HG02943 (cell line): Measurements from ENCODE around the gene PRKAG2.
"Not testable (repeated sequence)": the region's sequence is repeated elsewhere in the genome, so short reads cannot be mapped to it uniquely, and the experiment has no call there.

ENCODE experiments used
- ATAC-seq: cut with Tn5 transposase; IDR thresholded peaks from one replicate; pipeline ENCODE4 v1.9.1; 2021; ENCODE audit warnings: mild to moderate bottlenecking, low read depth, moderate library complexity; ENCODE audit not compliant: unreplicated experiment

The PRKAG2 gene

DNA sequence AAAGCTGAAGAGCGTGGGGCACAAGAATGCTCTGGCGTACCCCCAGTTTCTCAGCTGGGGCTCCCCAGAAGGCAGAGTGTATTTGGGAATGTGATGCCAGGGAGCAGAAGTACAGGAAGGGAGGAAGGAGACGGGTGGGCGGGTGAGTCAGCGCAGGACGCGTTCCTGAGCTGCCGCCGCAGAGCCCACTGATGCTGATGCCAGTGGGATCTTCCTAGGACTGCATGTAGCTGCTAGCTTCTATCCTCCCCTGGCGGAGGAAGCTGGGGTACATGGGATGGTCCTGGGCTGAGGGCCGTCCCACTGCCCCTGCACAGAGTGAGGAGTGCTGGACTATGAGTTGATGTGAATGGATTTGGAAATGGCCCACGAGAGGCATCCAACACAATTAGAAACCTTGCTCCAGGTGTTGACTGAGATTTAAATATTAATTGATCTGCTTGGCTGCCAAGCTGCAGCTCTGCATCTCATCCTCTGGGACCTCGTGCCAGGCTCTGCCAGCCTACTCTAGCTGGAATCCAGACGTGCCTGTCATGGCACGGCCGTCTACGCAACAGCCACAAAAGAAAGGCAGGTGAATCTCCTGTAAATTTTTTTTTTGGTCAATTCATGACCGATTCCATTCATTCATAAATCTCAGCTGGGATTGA lies 291.0 kb downstream of the PRKAG2 start:
- ATAC-seq = no peak

DNA sequence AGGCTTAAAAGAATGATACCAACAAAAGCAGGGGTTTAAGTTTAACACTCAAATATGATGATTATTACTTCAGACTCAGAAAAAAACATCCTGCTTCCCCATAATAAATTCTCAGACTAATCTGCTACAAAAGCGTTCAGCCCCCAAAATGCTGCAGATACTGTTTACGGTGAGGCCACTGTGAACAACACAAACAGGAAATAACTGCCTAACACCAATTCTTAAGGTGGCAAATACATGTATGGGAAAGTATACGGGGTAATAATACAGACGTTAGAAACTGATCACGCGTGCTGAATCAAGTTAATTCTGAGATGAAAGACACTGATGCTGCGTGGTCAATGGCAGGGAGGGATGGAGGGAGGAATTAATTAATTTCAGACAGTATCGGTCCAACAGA lies 295.2 kb downstream of the PRKAG2 start:
- ATAC-seq = no peak

GRCh38 chr7:151579644-151580043 lies 297.3 kb downstream of the PRKAG2 start:
- no peak for ATAC-seq

DNA sequence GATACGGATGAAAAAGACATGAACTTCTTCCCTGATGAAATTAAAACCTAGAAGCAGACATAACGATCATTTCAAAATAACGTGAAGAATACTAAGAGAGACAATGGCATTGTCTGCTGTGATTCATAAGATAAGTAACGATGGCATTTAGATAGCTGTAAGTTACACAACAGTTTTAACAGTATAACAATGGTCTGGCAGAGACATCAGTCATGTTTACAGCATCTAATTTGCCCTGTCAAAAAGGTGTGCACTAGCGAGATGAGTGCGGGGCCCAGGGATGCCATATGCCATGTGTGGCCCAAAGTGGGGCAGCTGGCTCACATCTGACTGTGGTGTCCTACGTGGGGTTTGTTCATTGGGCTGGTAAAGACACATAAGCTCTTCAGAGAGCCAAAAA lies 301.5 kb downstream of the PRKAG2 start:
- no peak for ATAC-seq

DNA sequence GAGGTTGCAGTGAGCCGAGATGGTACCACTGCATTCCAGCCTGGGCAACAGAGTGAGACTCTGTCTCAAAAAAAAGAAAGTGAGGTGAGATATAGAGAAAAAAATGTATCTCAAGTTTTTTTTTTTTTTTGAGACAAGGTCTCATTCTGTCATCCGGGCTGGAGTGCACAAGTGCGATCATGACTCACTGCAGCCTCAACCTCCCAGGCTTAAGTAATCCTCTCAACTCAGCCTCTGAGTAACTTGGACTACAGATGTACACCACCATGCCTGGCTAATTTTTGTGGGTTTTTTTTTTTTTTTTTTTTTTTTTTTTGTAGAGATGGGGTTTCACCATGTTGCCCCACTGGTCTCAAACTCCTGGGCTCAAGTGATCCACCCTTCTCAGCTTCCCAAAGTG lies 303.9 kb downstream of the PRKAG2 start:
- not testable (repeated sequence) for ATAC-seq

- ATAC-seq = no peak
Observed at GRCh38 chr7:151572136-151572535, 304.8 kb downstream of the PRKAG2 start.

DNA sequence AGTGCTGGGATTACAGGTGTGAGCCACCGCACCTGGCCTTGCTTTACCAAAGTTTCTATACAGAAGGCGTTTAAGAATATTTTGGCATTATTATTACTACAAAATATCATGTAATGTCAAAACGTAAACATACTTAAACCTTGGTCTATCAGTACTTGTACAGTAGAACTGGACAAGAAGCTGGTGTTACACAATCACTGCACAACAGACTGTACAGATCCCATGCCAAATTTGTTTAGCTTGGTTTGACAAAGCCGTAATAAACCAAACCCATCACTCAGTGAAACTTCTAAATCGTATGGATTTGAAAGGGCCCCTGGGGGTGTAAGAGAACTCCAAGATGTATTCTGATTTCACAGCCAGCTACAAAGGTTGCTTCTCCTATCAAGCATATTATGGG lies 305.4 kb downstream of the PRKAG2 start:
- no peak for ATAC-seq

GRCh38 chr7:151570366-151570915 lies 306.5 kb downstream of the PRKAG2 start:
- no peak for ATAC-seq

DNA sequence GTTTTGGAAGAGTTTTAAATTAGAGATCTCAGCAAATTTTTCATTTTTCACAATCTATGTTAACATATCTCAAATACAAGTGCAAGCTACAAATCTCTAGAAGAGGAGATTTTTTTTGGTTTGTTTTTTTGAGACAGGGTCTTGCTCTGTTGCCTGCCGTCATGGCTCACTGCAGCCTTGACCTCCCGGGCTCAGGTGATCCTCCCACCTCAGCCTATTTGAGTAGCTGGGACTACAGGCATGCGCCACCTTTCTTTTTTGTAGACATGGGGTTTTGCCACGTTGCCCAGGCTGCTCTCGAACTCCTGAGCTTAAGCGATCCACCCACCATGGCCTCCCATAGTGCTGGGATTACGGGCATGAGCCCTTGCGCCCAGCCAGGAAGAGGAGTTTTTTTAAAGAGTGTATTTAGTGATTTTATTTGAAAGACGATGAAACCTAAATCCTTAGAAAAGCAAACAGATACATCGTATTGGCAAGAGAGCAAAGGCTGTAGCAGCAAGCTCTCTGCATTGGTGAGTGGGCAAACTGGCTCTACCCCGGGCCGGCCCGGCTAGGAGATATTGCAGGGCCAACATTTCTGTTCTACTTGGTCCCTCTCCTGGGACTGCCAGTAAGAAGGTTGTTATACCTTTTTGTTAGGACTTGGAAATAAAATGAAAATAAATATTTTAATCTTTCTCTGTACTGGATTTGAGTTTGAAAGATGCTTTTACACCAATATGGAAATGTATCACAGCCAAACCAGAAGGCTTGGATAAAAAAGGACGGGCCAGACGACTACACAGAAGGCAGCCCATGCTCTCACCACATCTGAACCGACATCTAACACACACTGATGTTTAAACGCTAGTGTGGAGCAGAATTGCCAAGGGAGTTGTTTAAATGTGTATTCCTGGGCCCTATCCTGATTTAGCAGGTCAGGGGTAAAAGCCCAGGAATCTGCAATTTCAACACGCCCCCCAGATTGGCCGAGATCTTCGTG lies 307.7 kb downstream of the PRKAG2 start:
- ATAC-seq = no peak

- ATAC-seq = no peak
Observed at GRCh38 chr7:151566897-151567320, 310.0 kb downstream of the PRKAG2 start.

GRCh38 chr7:151565541-151565940 lies 311.4 kb downstream of the PRKAG2 start:
- no peak for ATAC-seq

GRCh38 chr7:151560243-151560642 lies 316.7 kb downstream of the PRKAG2 start:
- ATAC-seq = no peak

- ATAC-seq = no peak
Observed at GRCh38 chr7:151559557-151560183, 317.2 kb downstream of the PRKAG2 start.

DNA sequence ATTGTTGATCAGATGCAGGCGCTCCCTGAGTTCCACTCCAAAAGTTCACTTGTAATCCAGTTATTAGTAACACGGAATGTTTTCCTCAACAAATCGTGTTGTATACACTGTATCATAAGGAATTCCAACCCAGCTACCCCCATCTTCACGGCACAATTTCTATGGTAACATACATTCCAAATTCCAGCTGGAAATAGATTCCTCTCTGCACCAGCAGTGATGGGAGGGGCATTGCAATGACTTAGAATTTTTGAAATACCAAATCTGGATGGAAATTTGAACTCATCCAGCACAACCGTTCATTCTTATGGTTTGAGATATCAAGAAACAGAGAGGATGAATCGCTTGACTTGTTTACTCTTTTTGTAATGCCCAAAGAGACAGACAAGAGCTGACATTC lies 318.3 kb downstream of the PRKAG2 start:
- no peak for ATAC-seq

DNA sequence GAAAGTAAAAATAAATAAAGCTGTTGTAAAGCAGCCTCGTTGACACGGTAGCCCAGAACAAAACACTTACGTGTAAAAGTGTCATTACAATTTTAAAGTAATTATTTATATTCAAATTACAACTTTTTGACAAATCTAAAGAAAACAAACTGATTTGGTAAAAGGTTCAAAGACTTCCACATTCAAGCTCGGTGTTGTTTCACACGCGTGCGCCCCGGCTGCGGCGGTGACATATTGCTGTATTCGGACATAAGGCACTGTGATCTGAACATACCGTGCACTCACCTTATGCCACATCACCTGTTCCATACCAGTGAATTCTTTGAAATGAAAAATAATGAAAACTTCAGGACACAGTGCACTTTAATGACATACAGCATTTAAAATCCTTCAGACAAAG lies 320.3 kb downstream of the PRKAG2 start:
- no peak for ATAC-seq

DNA sequence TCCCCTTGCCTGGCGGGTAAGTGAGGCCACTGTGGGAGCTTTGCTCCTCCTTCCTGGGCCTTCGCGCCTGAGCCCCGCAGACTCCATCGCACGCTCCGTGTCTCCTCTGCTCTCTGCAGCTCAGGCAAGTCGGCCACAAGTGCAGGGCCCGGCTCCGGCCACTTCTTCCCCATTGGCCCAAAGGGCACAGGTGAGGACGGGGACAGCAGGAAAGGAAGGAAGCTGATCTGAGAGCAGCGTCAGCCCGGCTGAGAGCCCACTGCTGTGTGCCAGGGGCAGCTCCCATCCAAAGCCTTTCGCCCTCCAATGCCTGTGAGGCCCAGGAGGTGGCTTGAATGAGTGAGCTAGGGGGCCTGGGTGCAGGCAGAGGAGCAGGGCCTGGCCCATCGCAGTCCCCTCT lies 323.6 kb downstream of the PRKAG2 start:
- no peak for ATAC-seq

DNA sequence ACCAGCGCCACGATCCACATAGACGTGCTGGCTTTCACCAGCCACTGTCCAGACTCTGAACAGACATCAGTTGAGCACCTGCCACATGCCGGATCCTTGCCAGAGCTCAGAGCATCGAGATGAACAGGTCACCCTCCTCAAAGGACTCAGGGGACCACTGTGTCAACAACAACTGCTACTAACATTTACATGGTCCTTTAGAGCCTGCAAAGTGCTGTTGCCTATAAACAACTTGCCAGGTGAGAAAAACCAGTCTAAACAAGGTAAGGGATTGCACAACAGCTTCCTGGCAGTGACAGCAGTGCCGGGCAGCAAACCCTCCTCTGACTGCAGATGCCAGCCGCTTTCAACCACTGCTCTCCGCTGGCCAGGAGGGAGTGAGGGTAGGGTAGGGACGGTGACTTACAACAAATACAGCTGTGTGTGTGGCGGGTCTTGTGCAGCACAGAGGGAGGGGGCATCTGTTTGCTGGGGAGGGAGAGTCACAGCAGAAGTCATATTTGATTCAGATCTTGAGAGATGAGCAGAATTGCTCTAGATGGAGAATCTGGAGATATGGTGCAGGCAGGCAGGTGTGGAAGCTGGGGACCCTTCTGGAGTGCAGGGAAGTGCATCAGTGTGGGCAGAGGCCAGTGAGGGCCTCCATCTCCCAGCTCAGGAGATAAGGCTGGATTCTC lies 324.4 kb downstream of the PRKAG2 start:
- ATAC-seq = no peak

- no peak for ATAC-seq
Observed at GRCh38 chr7:151551820-151552219, 325.1 kb downstream of the PRKAG2 start.

DNA sequence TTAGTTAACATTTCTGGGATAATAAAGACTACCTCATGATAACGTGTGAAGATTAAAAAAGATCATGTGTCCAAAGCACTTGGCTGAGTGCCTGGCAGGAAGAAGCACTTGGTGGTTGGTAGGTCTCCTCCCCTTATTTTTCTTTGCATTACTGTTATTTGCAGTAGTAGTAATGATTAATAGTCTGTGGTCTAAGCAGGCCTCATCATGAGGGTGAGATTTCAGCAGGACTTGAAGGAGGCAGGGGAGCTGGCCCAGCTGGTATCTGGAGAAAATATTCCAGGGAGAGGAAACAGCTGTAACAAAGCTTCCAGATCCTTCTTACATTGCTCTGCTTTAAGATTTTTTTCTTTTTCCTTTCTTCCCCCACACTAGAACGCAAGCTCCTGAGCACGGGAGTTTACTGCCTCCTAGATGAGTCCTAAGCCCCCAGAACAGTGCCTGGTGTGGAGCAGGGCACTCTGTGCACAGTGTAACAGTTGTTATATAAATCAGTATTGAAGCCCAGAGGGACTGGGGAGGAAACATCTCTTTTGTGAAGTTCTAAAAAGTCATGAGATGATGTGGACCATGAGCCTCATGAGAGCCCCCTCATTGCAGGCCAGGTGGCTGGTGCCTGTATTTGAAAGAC lies 326.1 kb downstream of the PRKAG2 start:
- no peak for ATAC-seq

- no peak for ATAC-seq
Observed at GRCh38 chr7:151549644-151550043, 327.3 kb downstream of the PRKAG2 start.
